Nucleus accumbens (tissue), 56 donors: ENCODE results near the gene MTF1.

ENCODE experiments used
- DNase-seq, 56 donors: peaks; one replicate each; lab custom pipeline; 2025; lab: John Stamatoyannopoulos, UW

Gene MTF1

GRCh38 chr1:37872692-37873091 lies 13.3 kb upstream of the MTF1 start:
- DNase-seq = no peak

- DNase-seq = no peak
Observed at GRCh38 chr1:37868466-37868865, 9.1 kb upstream of the MTF1 start.

DNA sequence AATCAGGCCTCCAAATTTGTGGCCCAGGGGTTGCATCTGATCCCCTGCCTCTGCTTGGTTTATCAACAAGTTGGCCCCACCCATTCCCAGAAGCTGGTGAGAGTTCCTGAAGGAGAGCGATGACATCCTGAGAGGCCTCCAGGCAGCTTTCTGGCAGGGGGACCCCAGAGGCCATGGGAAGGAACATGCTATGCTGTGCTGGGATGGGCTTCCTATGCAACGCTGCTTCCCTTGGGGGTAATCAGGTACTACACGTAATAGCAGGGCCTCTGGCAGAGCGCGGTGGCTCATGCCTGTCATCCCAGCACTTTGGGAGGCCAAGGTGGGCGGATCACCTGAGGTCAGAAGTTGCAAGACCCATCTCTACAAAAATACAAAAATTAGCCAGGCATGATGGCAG lies 8.4 kb upstream of the MTF1 start:
- DNase-seq = no peak

DNA sequence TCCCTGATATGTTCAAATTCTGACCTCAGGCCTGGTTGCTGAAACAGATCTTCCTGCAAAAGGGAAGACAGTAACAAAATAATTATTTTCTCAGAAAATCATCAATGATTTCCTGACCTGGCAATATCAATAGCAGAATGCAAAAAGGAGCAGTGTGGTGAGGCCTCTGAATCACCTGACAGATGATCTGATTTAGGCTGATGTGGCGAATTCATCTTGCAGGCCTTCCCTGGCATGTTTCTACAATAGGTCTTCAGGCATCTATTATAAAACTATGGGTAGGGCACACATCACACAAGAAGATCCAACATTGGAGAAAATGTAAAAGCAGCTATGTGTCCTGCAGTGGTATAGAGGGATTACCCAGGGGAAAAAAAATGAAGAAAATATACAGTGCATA lies 7.1 kb upstream of the MTF1 start:
- DNase-seq = no peak

GRCh38 chr1:37865348-37866120 lies 6.1 kb upstream of the MTF1 start:
- DNase-seq = peak in 5 of 56 donors; percentile 1 to 20 (median 5)

GRCh38 chr1:37862330-37862729 lies 2.9 kb upstream of the MTF1 start:
- no peak for DNase-seq

GRCh38 chr1:37861151-37861550 lies 1.8 kb upstream of the MTF1 start:
- DNase-seq = no peak

GRCh38 chr1:37860346-37860666 lies 914 bp upstream of the MTF1 start:
- no peak for DNase-seq

DNA sequence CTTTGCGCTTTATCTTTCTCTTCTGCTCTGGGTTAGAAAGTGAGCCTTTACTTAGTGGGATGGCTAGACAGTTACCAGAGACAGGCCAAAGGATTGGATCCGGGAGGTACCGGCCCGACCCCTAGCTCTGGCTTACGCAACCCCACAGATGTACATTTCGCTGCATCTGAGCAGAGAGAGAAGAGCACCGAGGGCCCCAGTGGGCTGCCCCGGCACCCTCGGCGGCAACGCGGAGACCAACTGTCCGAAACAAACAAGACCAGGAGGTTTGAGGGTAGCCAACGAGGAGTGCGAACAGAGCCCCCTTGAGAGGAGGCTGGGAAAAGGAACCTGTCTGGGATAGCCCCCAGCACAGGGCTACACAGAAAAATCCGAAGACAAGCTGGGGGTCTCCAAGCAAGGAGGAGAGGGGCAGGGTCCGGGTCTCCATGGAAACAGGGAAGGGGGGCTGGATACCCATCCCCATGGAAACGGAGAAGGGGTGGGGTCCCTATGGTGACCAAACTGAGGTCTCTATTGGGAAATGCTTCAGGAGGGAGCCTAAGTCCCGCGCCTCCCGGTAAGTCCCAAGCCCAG lies 373 bp downstream of the MTF1 start:
- DNase-seq = peak in 2 of 56 donors; percentile 79 to 82

GRCh38 chr1:37854406-37854805 lies 5.0 kb downstream of the MTF1 start:
- no peak for DNase-seq

- DNase-seq = no peak
Observed at GRCh38 chr1:37853157-37853556, 6.2 kb downstream of the MTF1 start.

GRCh38 chr1:37851782-37852210 lies 7.6 kb downstream of the MTF1 start:
- DNase-seq = no peak

GRCh38 chr1:37851262-37851661 lies 8.1 kb downstream of the MTF1 start:
- no peak for DNase-seq

DNA sequence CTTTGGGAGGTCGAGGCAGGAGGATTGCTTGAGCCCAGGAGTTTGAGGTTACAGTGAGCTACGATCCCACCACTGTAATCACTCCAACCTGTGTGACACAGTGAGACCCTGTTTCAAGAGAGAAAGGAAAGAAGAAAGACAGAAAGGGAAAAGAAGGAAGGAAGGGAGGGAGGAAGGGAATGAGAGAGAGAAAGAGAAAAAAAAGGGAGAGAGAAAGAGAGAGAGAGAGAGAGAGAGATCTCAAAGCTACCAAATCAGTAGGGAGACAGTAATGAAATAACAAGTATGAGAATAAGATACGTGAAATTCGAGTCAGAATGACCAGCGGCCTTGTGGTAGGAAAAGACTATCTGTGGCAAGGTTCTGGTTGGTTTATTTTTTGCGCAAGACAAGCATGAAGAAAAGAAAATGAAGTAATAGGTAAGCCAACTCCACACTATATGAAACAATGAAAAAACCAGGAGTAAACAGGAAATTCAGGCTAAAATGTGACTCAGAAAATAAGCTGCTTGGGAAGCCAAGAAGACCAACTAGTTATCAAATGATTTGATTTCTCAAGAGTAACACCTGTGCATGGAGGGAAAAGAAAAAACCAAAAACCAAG lies 8.9 kb downstream of the MTF1 start:
- no peak for DNase-seq

DNA sequence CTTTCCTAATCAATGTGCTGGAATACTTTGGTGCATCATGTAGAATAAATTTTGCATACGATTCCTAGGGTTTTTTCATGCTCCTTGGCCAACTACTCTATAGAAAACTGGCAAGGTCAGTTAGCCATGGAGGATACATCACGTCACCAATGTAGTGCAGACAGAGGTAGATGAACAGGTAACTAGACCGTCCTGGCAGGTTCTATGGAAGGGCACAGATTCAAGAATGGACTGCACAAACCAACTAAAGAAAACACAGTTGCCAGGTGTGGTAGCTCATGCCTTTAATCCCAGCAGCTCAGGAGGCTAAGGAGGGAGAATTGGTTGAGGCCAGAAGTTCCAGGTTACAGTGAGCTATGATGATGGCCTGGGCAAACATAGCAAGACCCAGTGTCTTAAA lies 9.9 kb downstream of the MTF1 start:
- DNase-seq = no peak

- no peak for DNase-seq
Observed at GRCh38 chr1:37846647-37847339, 12.6 kb downstream of the MTF1 start.

DNA sequence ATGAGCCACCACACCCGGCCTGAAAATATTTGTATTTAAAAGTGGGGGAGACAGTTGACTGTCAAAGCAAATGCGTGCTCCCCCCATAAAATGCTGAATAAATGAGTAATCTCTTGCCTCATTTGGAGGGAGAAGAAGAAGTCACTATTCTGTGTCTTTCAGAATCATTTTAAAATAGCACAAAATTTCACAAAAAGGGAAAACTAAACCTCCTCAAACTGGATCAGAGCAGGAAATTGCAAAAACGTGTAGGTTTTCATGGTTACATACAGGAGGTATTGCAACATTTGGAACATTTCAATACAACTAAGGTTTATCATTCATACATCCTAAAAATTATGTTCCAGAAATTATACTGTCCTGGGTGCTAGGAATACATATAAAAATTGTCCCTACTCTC lies 13.6 kb downstream of the MTF1 start:
- DNase-seq = no peak

DNA sequence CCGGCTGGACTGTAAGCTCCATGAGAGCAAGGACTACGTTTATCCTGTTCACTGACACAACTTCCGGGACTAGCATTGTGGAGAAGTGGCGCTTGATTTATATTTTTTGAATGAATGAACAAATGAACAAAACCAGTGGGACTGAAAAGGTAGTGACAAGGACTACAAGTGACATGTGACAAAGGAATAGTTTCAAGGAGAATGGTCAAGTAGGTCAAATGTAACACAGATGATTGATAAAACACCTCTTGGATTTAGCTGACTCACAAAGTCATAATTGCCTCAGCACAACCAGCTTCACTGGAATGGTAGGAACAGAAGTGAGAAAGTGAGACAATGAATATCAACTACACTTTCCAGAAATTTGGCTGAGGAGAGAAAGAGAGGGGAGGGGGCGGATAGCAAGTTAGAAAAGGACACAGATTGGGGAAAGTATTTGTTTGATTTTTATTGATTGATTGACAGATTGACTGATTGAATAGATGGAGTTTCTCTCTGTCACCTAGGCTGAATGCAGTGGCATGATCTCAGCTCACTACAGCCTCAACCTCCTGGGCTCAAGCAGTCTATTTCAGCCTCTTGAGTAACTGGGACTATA lies 14.2 kb downstream of the MTF1 start:
- no peak for DNase-seq

DNA sequence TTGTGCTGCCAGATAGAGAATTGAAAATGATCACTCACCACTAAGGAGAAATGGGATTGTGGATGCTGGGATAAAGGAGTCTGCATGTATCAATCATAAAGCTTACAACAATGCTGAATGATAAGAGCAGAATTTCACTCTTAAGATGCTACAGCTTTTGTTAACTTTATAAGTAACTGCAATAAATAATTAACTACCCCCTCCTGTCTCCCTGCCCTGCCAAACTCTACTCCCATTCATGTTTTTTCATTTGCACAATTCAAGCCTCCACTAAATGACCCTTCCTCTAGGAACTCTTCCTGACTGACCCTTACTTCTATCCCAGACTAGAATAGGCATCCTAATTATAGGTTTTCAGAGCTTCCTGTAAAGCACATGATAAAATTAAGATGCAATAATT lies 14.9 kb downstream of the MTF1 start:
- DNase-seq = no peak

GRCh38 chr1:37841652-37842051 lies 17.7 kb downstream of the MTF1 start:
- DNase-seq = no peak

- no peak for DNase-seq
Observed at GRCh38 chr1:37840711-37841110, 18.7 kb downstream of the MTF1 start.
